ENCODE data around the gene PDE4D. TPM values are rescaled to one million over a fixed set of nuclear protein-coding genes. Genes with fewer than 3 reads are reported as not detected.
A peak's percentile ranks its signal among the peaks of the same experiment; 100 is the strongest.

The PDE4D gene
- total and polyA plus RNA-seq, 2 donors (not counting 3 experiments of a cell fraction or from before 2014, with no cell fraction given): 34.5 to 51.2 TPM

DNA sequence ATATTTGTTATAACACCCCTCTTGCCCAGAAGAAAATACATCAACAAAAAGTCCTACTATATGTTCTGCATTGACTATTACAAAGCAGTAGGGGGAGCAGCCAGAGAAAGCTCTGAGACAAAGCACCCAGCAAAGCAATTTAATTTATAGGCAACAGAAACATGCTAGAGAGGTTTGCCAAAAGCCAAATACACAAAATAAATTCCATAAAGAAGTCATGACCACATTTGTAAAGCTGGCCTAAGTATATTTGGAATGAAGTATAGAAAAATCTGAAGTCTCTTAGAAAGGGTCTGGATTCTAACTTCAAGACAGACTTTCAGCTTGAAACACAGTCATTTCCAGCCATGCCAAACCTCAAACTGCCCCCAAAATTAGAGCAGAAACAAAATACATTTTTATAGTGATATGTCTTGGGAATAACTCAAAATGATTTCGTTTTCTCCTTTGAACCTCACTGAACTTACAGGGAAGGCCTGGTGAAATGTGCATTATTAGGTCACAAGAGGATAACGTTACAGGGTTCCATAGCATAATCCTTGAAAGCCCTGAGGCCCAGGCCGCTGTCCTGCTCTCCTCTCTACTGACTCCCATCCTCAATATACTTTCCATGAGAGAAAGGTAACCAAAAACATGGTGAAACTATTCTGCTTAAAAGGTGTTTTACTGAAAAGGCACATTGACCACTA lies 858.9 kb downstream of the PDE4D start:
- H3K36me3 ChIP-seq (ENCODE audit: control insufficient read depth in 2 of 2, extremely low read depth in 1 of 2, insufficient read depth in 2 of 2, low read length in 2 of 2): no peaks in the 10 kb centered on the region
- H2AFZ ChIP-seq (ENCODE audit: low read depth, low read length): no peak overlapping the region
- no peak overlapping the region for H3K9ac ChIP-seq (replicated peaks; ENCODE audit: extremely low read depth, insufficient read depth, low read length)
- DNase-seq (ENCODE audit: low read depth, low spot score) (peak; percentile 39), FAIRE-seq (peak; percentile 15)
- TF ChIP-seq, protein P1, sequence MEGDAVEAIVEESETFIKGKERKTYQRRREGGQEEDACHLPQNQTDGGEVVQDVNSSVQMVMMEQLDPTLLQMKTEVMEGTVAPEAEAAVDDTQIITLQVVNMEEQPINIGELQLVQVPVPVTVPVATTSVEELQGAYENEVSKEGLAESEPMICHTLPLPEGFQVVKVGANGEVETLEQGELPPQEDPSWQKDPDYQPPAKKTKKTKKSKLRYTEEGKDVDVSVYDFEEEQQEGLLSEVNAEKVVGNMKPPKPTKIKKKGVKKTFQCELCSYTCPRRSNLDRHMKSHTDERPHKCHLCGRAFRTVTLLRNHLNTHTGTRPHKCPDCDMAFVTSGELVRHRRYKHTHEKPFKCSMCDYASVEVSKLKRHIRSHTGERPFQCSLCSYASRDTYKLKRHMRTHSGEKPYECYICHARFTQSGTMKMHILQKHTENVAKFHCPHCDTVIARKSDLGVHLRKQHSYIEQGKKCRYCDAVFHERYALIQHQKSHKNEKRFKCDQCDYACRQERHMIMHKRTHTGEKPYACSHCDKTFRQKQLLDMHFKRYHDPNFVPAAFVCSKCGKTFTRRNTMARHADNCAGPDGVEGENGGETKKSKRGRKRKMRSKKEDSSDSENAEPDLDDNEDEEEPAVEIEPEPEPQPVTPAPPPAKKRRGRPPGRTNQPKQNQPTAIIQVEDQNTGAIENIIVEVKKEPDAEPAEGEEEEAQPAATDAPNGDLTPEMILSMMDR (IDR thresholded peaks at IDR 0.05; ENCODE audit: extremely low read depth in 1 of 2, insufficient read depth in 1 of 2, low read depth in 1 of 2, low read length in 2 of 2): peak; percentile 38 to 46
- TF ChIP-seq EZH2 (IDR thresholded peaks at IDR 0.05; ENCODE audit: borderline replicate concordance, low read depth, low read length, severe bottlenecking) (no peak), GATA2 (IDR thresholded peaks at IDR 0.05; ENCODE audit: insufficient read depth, insufficient read length, low read depth, low read length) (no peak)
- TF ChIP-seq, protein P2, sequence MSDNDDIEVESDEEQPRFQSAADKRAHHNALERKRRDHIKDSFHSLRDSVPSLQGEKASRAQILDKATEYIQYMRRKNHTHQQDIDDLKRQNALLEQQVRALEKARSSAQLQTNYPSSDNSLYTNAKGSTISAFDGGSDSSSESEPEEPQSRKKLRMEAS (IDR thresholded peaks at IDR 0.05; ENCODE audit: insufficient read depth, insufficient read length): no peak
- H4K20me1 ChIP-seq (replicated peaks; ENCODE audit: control insufficient read depth, extremely low read depth, insufficient read depth, low read length): no peaks in the 10 kb centered on the region
- peaks cover 25% of the 10 kb centered on the region for H3K4me1 ChIP-seq (ENCODE audit: control insufficient read depth, extremely low read depth, insufficient read depth, low read length)
- no peaks in the 10 kb centered on the region for H3K9me1 ChIP-seq (replicated peaks; ENCODE audit: control insufficient read depth, extremely low read depth, insufficient read depth, low read length)
- H3K27me3 ChIP-seq (ENCODE audit: control insufficient read depth in 2 of 2, insufficient read depth in 2 of 2, low read length in 2 of 2): no peaks in the 10 kb centered on the region
- no peak overlapping the region for H3K27ac ChIP-seq (ENCODE audit: insufficient read depth, low read depth, low read length)
- intact Hi-C loops (cut with micrococcal nuclease) (loop anchor here (1.0 to 10.0 kb wide), 3 partner anchors 140 to 760 kb away; no protein-coding TSS in a partner anchor), dilution Hi-C loops (cut with MboI; ENCODE audit: extremely low pct_ligation_motif_present, low sequenced_read_pairs) (no loop called here)
- H3K4me3 ChIP-seq (replicated peaks in 1 of 3; ENCODE audit: insufficient read depth in 1 of 3, low read depth in 1 of 3, low read length in 3 of 3): no peak overlapping the region
- H3K4me2 ChIP-seq (ENCODE audit: insufficient read depth, low read length): no peak overlapping the region
- H3K9me3 ChIP-seq (replicated peaks; ENCODE audit: control insufficient read depth, insufficient read depth, low read length): no peaks in the 10 kb centered on the region
- no TSS peak for BruUV-seq (replicated peaks)
- POLR2A ChIA-PET: no interaction called here
- peaks cover 5% of the 10 kb centered on the region for H3K79me2 ChIP-seq (ENCODE audit: control insufficient read depth, insufficient read depth, low read length)
- CTCF ChIA-PET: interaction anchor here (0.7 to 6.1 kb wide), 24 partner anchors 8 to 626 kb away, joined by 3 to 68 read pairs (median 4); no protein-coding TSS in a partner anchor

Data from endothelial cell of umbilical vein (primary cell).